GM21576 (cell line): ENCODE measurements around the gene EAF1.
"Not testable (repeated sequence)": the region's sequence is repeated elsewhere in the genome, so short reads cannot be mapped to it uniquely, and the experiment has no call there.

Source experiments
- ATAC-seq: cut with Tn5 transposase; IDR thresholded peaks from one replicate; pipeline ENCODE4 v1.9.1; 2021; ENCODE audit warnings: mild to moderate bottlenecking, moderate library complexity; ENCODE audit not compliant: unreplicated experiment

EAF1 gene

DNA sequence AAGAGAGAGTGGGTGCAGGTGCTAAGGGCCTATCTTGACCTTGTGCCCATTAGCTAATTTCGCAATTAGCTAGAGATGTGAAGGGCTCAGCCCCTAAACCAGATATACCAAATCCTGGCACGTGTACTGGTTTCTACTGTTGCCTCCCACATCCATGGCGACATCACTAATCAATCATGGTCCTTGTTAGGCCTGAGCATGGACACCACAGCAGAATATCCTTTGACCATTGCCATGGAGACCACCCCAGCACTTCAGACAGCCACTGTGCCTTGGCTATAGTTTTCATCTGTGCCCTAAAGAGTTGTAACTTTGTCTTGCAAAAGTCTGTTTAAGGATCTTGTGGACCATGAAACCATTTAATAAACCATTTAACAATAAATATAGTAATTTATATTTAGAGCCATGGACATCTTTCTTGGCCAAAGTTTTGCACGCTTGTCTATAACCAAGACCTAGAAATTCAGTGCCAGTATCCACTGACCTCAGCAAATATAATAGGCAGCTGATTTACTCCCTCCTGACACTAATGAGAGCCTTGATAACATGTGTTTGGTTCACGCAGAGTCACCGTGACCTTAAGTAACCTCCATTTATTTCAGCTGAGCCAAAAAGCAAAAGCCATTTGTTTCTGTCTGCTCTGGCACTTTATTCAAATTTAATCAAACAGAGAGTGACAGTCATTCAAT lies 50.7 kb downstream of the EAF1 start:
- no peak for ATAC-seq

DNA sequence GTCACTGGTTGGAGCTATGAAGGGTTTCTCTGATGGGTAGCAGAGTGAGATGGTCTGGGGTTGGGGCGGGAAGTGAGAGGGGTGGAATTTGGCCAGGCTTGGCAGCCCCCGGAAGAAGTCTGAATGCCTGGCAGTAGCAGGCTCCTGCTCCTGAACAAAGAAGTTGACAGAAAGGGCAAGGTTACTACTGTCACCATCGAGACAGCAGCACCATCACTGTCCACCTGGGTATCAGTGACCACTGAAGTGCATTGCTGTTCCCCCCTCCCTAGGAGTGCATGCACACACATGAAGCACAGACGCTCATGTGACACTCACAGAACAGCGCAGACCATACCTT lies 51.2 kb downstream of the EAF1 start:
- ATAC-seq, result no peak

DNA sequence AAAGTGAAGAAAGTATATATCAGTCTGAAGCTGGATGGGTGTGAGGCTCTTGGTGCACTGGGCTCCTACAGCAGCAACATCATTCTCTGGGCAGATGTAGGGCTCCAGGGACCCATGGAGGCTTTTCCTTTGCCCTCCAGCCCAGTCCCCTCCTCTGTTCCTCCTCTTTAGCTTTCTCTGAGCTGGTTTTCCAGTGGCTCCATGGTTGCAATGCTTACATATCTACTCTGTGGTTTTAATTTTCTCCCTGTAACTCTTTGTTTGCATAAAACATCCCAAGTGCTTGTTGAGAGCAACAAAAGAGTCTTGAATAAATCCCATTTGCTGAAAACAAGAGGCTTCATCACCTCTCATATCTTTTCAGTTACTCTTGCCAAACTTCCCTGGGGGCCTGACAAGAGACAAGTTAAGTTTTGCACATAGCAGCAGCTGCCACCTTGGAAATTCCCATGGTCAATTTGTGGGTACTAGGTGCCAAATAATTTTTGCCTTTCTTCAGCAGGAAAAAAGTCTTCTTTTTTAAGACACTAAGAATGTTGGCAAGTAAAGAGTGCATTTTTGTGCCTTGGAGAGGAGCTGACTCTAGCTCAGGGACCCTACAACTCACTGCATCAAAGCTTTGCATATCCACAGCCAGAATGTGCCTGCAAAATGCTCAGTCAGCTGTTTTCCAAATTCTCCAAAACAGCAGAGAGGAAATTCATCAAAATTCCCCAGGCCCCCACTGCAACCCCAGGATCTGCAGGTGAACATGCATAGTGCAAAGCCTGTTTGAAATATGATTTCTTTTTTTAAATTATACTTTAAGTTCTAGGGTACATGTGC lies 52.2 kb downstream of the EAF1 start:
- no peak for ATAC-seq

DNA sequence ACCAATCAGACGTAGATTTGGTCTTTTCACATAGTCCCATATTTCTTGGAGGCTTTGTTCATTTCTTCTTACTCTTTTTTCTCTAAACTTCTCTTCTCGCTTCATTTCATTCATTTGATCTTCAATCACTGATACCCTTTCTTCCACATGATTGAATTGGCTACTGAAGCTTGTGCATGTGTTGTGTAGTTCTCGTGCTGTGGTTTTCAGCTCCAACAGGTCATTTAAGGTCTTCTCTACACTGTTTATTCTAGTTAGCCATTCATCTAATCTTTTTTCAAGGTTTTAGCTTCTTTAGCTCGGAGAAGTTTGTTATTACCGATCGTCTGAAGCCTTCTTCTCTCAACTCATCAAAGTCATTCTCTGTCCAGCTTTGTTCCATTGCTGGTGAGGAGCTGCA lies 57.2 kb downstream of the EAF1 start:
- ATAC-seq, result not testable (repeated sequence)

DNA sequence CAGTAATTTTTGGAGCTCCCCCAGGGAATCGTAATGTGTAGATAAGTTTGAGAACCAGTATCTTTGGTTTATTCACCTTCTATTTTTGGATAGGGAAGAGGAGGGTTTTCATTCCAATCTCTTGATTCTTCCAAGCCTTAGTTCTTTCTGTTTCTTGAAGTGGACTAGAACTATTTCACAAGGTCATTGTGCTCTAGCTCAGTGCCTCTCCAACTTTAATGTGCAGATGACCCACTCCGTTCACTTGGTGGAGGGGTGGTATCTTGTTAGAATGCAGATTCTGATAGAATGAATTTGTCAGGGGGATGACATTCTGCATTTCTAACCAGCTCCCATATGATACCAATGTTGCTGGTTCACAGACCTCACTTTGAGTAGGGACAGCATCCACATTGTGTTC lies 58.6 kb downstream of the EAF1 start:
- no peak for ATAC-seq

DNA sequence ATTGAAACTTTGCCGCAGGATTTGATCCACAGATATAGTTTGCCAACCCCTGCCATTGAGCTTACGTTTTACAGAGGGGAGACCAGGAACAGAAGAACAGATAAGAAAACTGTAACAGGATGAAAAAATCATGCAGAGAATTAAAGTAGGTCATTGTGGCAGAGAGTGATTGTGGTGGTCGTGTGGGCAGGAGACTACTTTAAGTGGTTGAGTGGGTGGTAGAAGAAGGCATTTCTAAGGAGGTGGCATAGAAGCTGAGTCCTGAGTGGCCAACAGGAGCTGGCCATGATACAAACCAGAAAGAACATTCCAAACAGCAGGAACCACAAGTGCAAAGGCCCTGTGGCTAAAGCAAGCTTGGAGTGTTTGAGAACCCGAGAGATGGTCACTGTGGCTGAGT lies 59.6 kb downstream of the EAF1 start:
- ATAC-seq, result no peak

DNA sequence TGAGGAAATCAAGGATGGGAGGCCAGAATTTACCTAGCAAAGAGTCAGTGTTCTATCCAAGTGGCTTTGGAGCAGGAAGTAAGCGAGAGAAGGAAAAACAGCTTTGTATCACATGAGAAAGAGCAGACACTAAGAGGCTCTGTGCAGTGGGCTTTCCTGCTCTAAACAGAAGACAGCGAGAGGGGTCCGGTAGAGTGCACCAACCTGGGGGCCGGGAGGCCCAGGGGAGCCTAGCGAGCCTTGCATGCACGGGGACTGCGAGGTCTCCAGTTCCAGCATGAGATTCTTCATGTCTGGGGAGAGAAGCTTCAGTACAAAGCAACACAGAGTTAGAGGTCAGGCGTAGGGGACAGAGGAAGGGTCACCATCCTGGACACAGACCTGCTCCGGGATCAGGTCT lies 60.6 kb downstream of the EAF1 start:
- ATAC-seq, result no peak

DNA sequence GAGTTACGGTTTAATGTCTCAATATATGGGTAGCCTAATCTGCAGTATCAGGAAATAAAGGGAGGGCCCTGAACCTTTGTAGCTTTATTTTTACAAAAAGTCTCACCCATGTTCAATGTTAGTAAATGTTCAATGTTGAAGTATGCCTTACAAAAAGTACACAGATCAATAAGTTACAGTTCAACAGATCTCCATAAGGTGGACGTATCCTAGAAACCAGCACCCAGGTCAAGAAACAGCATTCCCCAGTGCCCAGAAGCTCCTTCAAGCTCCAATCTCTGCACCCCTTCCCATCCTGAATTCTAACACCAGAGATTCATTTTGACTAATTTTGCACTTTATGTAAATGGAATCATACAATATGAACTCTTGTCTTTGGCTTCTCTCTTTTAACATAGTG lies 62.8 kb downstream of the EAF1 start:
- ATAC-seq, result no peak

DNA sequence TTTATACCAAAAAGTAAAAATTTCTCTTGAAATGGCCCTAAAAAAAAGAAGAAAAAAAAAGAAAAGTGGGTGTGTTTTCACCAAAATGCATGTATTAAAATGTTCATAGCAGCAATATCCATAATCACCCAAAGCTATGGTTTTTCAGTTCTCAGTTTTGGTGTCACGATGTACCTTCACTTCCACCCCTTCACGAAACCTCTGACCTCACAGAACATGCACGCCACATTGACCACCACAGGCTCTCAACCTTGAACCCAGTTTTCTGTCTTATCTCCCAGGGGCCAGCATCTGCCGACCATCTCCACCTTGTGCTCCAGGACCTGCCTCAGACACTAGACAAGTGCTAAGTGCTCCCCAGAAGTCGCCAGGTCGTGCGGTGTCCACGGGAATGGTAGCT lies 63.7 kb downstream of the EAF1 start:
- no peak for ATAC-seq
